ENCODE data around the gene FIS1.

Gene FIS1

GRCh38 chr7:101240226-101241014, 4.5 kb downstream of the FIS1 start:
- DNase-seq (ENCODE audit: low read depth, low spot score) = no peak
- no peak overlapping the region for H3K27ac ChIP-seq (ENCODE audit: low read length)
- H3K36me3 ChIP-seq (ENCODE audit: control insufficient read depth, insufficient read depth, low read length) = 0 out of 2 replicates have a peak, but pooled peaks cover 3% of the 10 kb centered on the region
- H3K4me1 ChIP-seq (ENCODE audit: control insufficient read depth, insufficient read depth, low read length) = peaks cover 5% of the 10 kb centered on the region
- no peak overlapping the region for H3K4me3 ChIP-seq (ENCODE audit: low read length)
- WGBS (ENCODE audit: insufficient coverage, insufficient read length) = no CpG with 5 or more reads among the region's 32 CpGs
- H3K9me3 ChIP-seq (ENCODE audit: control insufficient read depth, insufficient read depth, low read length) = no peaks in the 10 kb centered on the region
- no peaks in the 10 kb centered on the region for H3K27me3 ChIP-seq (ENCODE audit: control insufficient read depth, insufficient read depth, low read length)

- Histone ChIP-seq H3K27ac (ENCODE audit: low read length) (no peak overlapping the region), H3K4me3 (ENCODE audit: low read length) (no peak overlapping the region), H3K9me3 (ENCODE audit: control insufficient read depth, insufficient read depth, low read length) (no peaks in the 10 kb centered on the region), H3K4me1 (ENCODE audit: control insufficient read depth, insufficient read depth, low read length) (peaks cover 5% of the 10 kb centered on the region), H3K36me3 (ENCODE audit: control insufficient read depth, insufficient read depth, low read length) (0 out of 2 replicates have a peak, but pooled peaks cover 3% of the 10 kb centered on the region), H3K27me3 (ENCODE audit: control insufficient read depth, insufficient read depth, low read length) (no peaks in the 10 kb centered on the region)
- no peak for DNase-seq (ENCODE audit: low read depth, low spot score)
- no CpG with 5 or more reads among the region's 9 CpGs for WGBS (ENCODE audit: insufficient coverage, insufficient read length)
Observed at GRCh38 chr7:101239951-101240220, 5.0 kb downstream of the FIS1 start.

- WGBS (ENCODE audit: insufficient coverage, insufficient read length) = no CpG with 5 or more reads among the region's 27 CpGs
- Histone ChIP-seq H3K4me3 (ENCODE audit: low read length) (no peak overlapping the region), H3K36me3 (ENCODE audit: control insufficient read depth, insufficient read depth, low read length) (0 out of 2 replicates have a peak, but pooled peaks cover 3% of the 10 kb centered on the region), H3K9me3 (ENCODE audit: control insufficient read depth, insufficient read depth, low read length) (no peaks in the 10 kb centered on the region), H3K27ac (ENCODE audit: low read length) (no peak overlapping the region), H3K27me3 (ENCODE audit: control insufficient read depth, insufficient read depth, low read length) (no peaks in the 10 kb centered on the region), H3K4me1 (ENCODE audit: control insufficient read depth, insufficient read depth, low read length) (peaks cover 7% of the 10 kb centered on the region)
- DNase-seq (ENCODE audit: low read depth, low spot score) = no peak
Observed at GRCh38 chr7:101239191-101239950, 5.5 kb downstream of the FIS1 start.

GRCh38 chr7:101238226-101239182, 6.4 kb downstream of the FIS1 start:
- Histone ChIP-seq H3K4me1 (ENCODE audit: control insufficient read depth, insufficient read depth, low read length) (peaks cover 5% of the 10 kb centered on the region), H3K4me3 (ENCODE audit: low read length) (no peak overlapping the region), H3K9me3 (ENCODE audit: control insufficient read depth, insufficient read depth, low read length) (no peaks in the 10 kb centered on the region), H3K36me3 (ENCODE audit: control insufficient read depth, insufficient read depth, low read length) (0 out of 2 replicates have a peak, but pooled peaks cover 3% of the 10 kb centered on the region), H3K27me3 (ENCODE audit: control insufficient read depth, insufficient read depth, low read length) (no peaks in the 10 kb centered on the region), H3K27ac (ENCODE audit: low read length) (no peak overlapping the region)
- WGBS (ENCODE audit: insufficient coverage, insufficient read length) = no CpG with 5 or more reads among the region's 28 CpGs
- DNase-seq (ENCODE audit: low read depth, low spot score) = no peak

GRCh38 chr7:101237206-101238067, 7.4 kb downstream of the FIS1 start, which contains the start of gene CLDN15:
TSS of gene CLDN15 (minus strand) at chr7:101237802. CDS start at chr7:101237581, 221 bp downstream.
- H3K9me3 ChIP-seq (ENCODE audit: control insufficient read depth, insufficient read depth, low read length) = no peaks in the 10 kb centered on the region
- no peak within 1 kb of the TSS for H3K4me3 ChIP-seq (ENCODE audit: low read length)
- H3K27ac ChIP-seq (ENCODE audit: low read length) = no peak within 1 kb of the TSS
- peaks cover 5% of the 10 kb centered on the region for H3K4me1 ChIP-seq (ENCODE audit: control insufficient read depth, insufficient read depth, low read length)
- no peak for DNase-seq (ENCODE audit: low read depth, low spot score)
- H3K36me3 ChIP-seq (ENCODE audit: control insufficient read depth, insufficient read depth, low read length) = 0 out of 2 replicates have a peak, but pooled peaks cover 3% of the 10 kb centered on the region
- WGBS (ENCODE audit: insufficient coverage, insufficient read length) = no CpG with 5 or more reads among the region's 31 CpGs
- H3K27me3 ChIP-seq (ENCODE audit: control insufficient read depth, insufficient read depth, low read length) = no peaks in the 10 kb centered on the region

GRCh38 chr7:101236292-101236835, 8.5 kb downstream of the FIS1 start:
- H3K9me3 ChIP-seq (ENCODE audit: control insufficient read depth, insufficient read depth, low read length) = no peaks in the 10 kb centered on the region
- WGBS (ENCODE audit: insufficient coverage, insufficient read length) = no CpG with 5 or more reads among the region's 21 CpGs
- no peak for DNase-seq (ENCODE audit: low read depth, low spot score)
- H3K27ac ChIP-seq (ENCODE audit: low read length) = no peak overlapping the region
- no peaks in the 10 kb centered on the region for H3K27me3 ChIP-seq (ENCODE audit: control insufficient read depth, insufficient read depth, low read length)
- H3K4me1 ChIP-seq (ENCODE audit: control insufficient read depth, insufficient read depth, low read length) = peaks cover 8% of the 10 kb centered on the region
- H3K36me3 ChIP-seq (ENCODE audit: control insufficient read depth, insufficient read depth, low read length) = 0 out of 2 replicates have a peak, but pooled peaks cover 3% of the 10 kb centered on the region
- H3K4me3 ChIP-seq (ENCODE audit: low read length) = no peak overlapping the region

- no CpG with 5 or more reads among the region's 9 CpGs for WGBS (ENCODE audit: insufficient coverage, insufficient read length)
- H3K27ac ChIP-seq (ENCODE audit: low read length) = no peak overlapping the region
Observed at GRCh38 chr7:101235522-101235921, 9.4 kb downstream of the FIS1 start.

GRCh38 chr7:101235050-101235449, 9.8 kb downstream of the FIS1 start:
- Histone ChIP-seq H3K27me3 (ENCODE audit: control insufficient read depth, insufficient read depth, low read length) (no peaks in the 10 kb centered on the region), H3K4me1 (ENCODE audit: control insufficient read depth, insufficient read depth, low read length) (peaks cover 10% of the 10 kb centered on the region), H3K9me3 (ENCODE audit: control insufficient read depth, insufficient read depth, low read length) (no peaks in the 10 kb centered on the region), H3K4me3 (ENCODE audit: low read length) (no peak overlapping the region), H3K27ac (ENCODE audit: low read length) (no peak overlapping the region), H3K36me3 (ENCODE audit: control insufficient read depth, insufficient read depth, low read length) (0 out of 2 replicates have a peak, but pooled peaks cover under 1% of the 10 kb centered on the region)
- WGBS (ENCODE audit: insufficient coverage, insufficient read length) = no CpG with 5 or more reads among the region's 11 CpGs
- no peak for DNase-seq (ENCODE audit: low read depth, low spot score)

More at GRCh38 chr7:101235522-101235921, 9.4 kb downstream of the FIS1 start:
- 0 out of 2 replicates have a peak, but pooled peaks cover 3% of the 10 kb centered on the region for H3K36me3 ChIP-seq (ENCODE audit: control insufficient read depth, insufficient read depth, low read length)
- no peaks in the 10 kb centered on the region for H3K27me3 ChIP-seq (ENCODE audit: control insufficient read depth, insufficient read depth, low read length)
- no peak for DNase-seq (ENCODE audit: low read depth, low spot score)
- no peaks in the 10 kb centered on the region for H3K9me3 ChIP-seq (ENCODE audit: control insufficient read depth, insufficient read depth, low read length)
- no peak overlapping the region for H3K4me3 ChIP-seq (ENCODE audit: low read length)
- H3K4me1 ChIP-seq (ENCODE audit: control insufficient read depth, insufficient read depth, low read length) = peaks cover 10% of the 10 kb centered on the region

GRCh38 chr7:101234636-101235035, 10.2 kb downstream of the FIS1 start:
- H3K27ac ChIP-seq (ENCODE audit: low read length) = no peak overlapping the region
- H3K4me3 ChIP-seq (ENCODE audit: low read length) = no peak overlapping the region
- H3K9me3 ChIP-seq (ENCODE audit: control insufficient read depth, insufficient read depth, low read length) = no peaks in the 10 kb centered on the region
- H3K36me3 ChIP-seq (ENCODE audit: control insufficient read depth, insufficient read depth, low read length) = no peaks in the 10 kb centered on the region
- H3K27me3 ChIP-seq (ENCODE audit: control insufficient read depth, insufficient read depth, low read length) = no peaks in the 10 kb centered on the region
- WGBS (ENCODE audit: insufficient coverage, insufficient read length) = no CpG with 5 or more reads among the region's 5 CpGs
- H3K4me1 ChIP-seq (ENCODE audit: control insufficient read depth, insufficient read depth, low read length) = peaks cover 10% of the 10 kb centered on the region
- no peak for DNase-seq (ENCODE audit: low read depth, low spot score)

Data from iPS DF 6.9 (cell line).